Left ventricle myocardium superior (tissue), 1 donor: ENCODE measurements around the gene SUPT6H. TPM values are rescaled to one million over a fixed set of nuclear protein-coding genes. Genes with fewer than 3 reads are reported as not detected.

Source experiments
- ATAC-seq: fragments of 200-7000 bp; cut with Tn5 transposase; one replicate; pipeline ENCODE4 v1.9.1; 2020; ENCODE audit warnings: mild to moderate bottlenecking, moderate library complexity
- DNase-seq: peaks from one replicate; pipeline ENCODE4 v3.0.0-alpha.2; 2020
- intact Hi-C: fragments of 100-400 bp; cut with micrococcal nuclease; formaldehyde crosslinking; loops from one replicate; pipeline ENCODE4 v1.11.0; 2022
- total RNA-seq: library from RNA; stranded (reverse); fragmentation: NEBNext Ultra II Directional; extraction: Animal tissue kit (Norgen Biotek cat#: 25700); gene quantifications from one replicate; pipeline ENCODE4 v1.2.1, GENCODE V29; 2021
- donor health status: DM: no; HTN: yes; CAD: no; lungs with severe emphysema.

Gene SUPT6H
- total RNA-seq, 1 donor from 2014 or later, result 46.0 TPM

- DNase-seq (peak; percentile 89), ATAC-seq (peak; percentile 92)
- intact Hi-C loops, result no loop called here
These were observed 81.5 kb downstream of the SUPT6H start, which contains the start of gene TRAF4 for GRCh38 chr17:28743243-28744103. Gene TRAF4, plus strand, starts transcription at chr17:28744011. Its CDS starts 102 bp downstream, at chr17:28744113.

GRCh38 chr17:28744104-28744971 lies 82.3 kb downstream of the SUPT6H start:
- peak; percentile 61 for DNase-seq
- peak; percentile 21 for ATAC-seq
- intact Hi-C loops, result no loop called here

- peak; percentile 19 for ATAC-seq
- DNase-seq, result peak; percentile 47
These were observed 83.2 kb downstream of the SUPT6H start for GRCh38 chr17:28744972-28745785.

DNA sequence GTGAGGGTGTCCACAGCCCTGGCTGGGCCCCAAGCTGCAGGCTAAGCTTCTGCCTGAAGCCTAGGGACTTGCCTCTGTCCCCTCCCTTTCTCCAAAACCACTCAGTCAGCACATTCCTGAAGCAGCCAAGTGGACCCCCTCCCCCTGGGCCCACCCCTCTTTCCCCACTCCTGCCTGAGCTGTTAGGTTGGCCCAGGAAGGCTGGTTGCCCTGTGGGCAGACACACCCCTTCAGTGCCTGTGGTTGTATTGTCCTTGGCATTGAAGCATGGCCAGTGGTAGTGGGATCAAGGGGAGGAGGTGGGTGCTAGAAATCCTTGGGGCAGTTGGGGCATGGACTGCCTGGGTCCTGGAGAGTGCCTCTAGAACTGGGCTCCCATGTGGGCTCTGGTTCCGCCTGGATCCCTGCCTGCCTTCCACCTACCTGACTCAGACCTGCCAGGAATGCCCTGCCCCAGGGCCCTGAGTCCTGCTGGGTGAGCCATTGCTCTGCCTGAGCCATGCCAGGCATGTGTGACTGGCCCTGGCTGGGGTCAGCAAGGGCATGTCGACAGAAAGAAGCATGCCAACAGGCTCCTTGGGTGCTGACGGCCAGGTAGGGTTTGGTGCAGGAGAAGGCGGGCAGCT lies 83.9 kb downstream of the SUPT6H start:
- ATAC-seq, result no peak
- intact Hi-C loops, result no loop called here
- no peak for DNase-seq

More at GRCh38 chr17:28744972-28745785, 83.2 kb downstream of the SUPT6H start:
- intact Hi-C loops, result no loop called here

DNA sequence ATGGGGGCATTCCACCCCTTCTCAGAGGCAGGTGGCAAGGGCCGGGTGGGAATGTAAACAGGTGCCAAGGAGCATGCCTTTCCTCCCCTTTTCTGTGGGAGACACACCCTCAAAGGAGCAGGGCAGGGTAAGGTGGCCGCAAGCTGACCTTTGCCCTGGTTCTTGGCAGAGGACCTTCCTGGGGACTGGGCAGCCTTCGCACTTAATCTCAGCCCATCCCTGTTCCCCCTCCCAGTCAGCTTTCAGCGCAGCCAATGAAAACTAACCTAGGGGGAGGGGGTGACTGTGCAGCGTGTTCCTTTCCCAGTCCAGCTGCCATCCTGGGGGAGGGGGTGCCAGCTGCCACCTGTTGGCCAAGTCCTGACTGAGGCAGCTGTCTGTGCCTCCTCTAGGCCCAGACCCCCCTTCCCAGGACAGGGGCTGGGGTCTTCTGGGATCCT lies 84.6 kb downstream of the SUPT6H start:
- ATAC-seq, result no peak
- DNase-seq, result no peak
- intact Hi-C loops, result no loop called here

DNA sequence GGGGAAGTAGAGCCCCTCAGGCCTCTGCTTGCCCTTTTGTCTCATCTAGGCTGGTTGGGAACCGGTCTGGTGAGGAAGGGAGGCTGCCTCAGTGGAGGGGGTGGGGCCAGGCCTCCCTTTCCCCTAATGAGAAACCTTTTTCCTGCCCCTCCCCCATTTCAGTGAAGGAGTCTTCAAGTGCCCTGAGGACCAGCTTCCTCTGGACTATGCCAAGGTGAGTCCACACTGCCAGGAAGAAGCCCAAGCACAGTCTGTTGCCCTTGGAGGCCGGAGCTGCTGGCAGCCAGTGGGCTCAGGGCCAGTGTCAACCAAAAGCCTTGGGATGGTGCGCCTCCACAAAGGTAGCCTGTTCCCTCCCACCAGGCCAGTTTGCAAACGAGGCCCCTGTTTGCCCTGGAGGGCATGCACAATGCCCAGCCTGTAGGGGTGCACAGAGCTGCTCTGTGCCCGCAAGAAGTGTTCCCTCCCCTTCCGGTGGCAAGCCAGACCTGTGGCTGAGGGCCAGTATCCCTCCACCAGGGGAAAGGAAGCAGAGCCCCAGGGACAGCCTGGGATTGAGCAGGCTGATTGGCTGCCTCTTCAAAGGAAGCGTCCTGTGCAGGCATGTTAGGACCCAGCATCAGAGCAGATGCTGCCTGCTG lies 85.2 kb downstream of the SUPT6H start:
- ATAC-seq (no peak), DNase-seq (no peak)
- intact Hi-C loops, result no loop called here

GRCh38 chr17:28747801-28748750 lies 86.1 kb downstream of the SUPT6H start:
- intact Hi-C loops, result no loop called here
- DNase-seq (no peak), ATAC-seq (no peak)

GRCh38 chr17:28748852-28749515 lies 87.0 kb downstream of the SUPT6H start:
- DNase-seq (no peak), ATAC-seq (no peak)
- intact Hi-C loops, result no loop called here

- ATAC-seq (no peak), DNase-seq (no peak)
- intact Hi-C loops, result loop anchor here (2.0 kb wide), 1 partner anchor 21 kb away; the partner anchor contains the start of gene NEK8
These were observed 87.6 kb downstream of the SUPT6H start for GRCh38 chr17:28749516-28750177.

DNA sequence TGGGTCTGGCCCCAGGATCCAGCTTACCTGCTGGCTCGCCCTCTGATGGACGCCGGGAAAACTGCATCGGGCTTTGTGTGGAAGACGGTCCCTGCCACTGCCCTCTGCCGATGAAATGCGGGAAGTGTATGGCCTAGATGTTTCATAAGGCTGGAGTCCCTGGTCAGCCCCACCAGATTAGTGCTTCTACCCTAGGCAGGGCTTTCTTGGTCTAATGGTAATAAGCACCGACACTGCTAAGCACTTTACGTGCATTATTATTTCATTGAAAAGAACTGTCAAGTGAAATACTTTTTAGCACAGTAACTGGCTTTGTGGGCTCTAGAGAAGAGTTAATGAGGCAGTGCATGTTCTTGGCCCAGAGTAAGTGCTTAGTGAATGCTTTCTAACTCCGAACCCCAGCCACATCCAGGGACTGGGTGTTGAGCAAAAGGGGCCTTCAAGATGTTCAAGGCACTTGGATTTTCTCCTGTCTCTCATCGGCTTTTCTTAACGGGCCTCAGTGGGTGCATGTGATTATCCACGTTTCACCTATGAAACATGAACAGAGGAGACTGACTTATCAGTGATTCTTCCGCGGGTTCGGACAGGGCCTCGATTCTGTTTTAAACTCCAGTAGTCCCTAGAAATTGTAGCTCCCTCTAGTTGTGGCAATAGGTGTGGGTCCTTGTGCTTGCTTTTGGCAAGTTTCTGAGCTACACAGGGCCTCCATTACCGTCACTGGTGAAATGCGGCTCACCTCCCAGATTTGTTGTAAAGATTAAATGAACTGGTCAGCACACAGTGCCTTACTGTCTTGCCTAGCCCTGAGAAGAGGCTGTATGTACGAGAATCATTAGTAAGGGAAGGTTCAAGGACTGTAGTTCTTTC lies 88.4 kb downstream of the SUPT6H start:
- intact Hi-C loops, result loop anchor here (2.0 kb wide), 1 partner anchor 22 kb away; the partner anchor contains the start of gene NEK8
- DNase-seq, result peak; percentile 95
- peak; percentile 86 for ATAC-seq

GRCh38 chr17:28751600-28752366 lies 89.8 kb downstream of the SUPT6H start:
- DNase-seq (no peak), ATAC-seq (no peak)
- intact Hi-C loops, result loop anchor here (2.0 kb wide), 1 partner anchor 23 kb away; the partner anchor contains the start of gene NEK8
